Measurements from ENCODE around the gene CCDC8.
"Not testable (repeated sequence)": the region's sequence is repeated elsewhere in the genome, so short reads cannot be mapped to it uniquely, and the experiment has no call there.

DNA sequence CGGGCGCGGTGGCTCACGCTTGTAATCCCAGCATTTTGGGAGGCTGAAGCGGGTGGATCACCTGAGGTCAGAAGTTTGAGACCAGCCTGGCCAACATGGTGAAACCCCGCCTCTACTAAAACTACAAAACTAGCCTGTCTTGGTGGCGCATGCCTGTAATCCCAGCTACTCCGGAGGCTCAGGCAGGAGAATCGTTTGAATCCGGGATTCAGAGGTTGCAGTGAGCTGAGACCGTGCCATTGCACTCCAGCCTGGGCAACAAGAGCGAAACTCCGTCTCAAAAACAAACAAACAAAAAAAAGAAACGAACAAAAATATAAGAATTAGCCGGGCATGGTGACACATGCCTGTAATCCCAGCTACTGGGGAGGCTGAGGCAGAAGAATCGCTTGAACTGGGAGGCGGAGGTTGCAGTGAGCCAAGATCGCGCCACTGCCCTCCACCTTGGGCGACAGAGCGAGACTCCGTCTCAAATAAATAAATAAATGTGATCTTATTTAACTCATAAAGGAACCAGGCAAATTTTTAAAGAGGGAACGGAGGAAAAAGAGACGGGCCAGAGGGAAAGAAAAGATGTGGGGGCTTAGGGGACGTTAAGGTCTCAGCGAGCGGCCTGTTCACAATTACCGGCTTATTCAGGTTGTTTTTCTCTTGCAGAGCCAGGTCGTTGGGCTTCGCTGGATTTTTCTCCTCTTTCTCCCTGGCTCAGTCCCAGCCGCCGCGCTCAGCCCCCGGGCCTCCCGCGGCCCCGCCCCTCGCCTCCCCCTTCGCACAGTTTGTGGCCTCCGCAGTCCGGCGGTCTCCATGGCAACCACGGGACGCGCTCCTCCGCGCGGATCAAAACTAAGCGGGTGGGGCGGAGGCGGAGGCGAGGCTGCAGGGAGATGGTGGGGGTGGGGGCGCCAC is 2.7 kb upstream of the CCDC8 start:
- TF ChIP-seq, protein P1, sequence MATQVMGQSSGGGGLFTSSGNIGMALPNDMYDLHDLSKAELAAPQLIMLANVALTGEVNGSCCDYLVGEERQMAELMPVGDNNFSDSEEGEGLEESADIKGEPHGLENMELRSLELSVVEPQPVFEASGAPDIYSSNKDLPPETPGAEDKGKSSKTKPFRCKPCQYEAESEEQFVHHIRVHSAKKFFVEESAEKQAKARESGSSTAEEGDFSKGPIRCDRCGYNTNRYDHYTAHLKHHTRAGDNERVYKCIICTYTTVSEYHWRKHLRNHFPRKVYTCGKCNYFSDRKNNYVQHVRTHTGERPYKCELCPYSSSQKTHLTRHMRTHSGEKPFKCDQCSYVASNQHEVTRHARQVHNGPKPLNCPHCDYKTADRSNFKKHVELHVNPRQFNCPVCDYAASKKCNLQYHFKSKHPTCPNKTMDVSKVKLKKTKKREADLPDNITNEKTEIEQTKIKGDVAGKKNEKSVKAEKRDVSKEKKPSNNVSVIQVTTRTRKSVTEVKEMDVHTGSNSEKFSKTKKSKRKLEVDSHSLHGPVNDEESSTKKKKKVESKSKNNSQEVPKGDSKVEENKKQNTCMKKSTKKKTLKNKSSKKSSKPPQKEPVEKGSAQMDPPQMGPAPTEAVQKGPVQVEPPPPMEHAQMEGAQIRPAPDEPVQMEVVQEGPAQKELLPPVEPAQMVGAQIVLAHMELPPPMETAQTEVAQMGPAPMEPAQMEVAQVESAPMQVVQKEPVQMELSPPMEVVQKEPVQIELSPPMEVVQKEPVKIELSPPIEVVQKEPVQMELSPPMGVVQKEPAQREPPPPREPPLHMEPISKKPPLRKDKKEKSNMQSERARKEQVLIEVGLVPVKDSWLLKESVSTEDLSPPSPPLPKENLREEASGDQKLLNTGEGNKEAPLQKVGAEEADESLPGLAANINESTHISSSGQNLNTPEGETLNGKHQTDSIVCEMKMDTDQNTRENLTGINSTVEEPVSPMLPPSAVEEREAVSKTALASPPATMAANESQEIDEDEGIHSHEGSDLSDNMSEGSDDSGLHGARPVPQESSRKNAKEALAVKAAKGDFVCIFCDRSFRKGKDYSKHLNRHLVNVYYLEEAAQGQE (IDR thresholded peaks at IDR 0.05) = not testable (repeated sequence)
- TF ChIP-seq, protein P2, sequence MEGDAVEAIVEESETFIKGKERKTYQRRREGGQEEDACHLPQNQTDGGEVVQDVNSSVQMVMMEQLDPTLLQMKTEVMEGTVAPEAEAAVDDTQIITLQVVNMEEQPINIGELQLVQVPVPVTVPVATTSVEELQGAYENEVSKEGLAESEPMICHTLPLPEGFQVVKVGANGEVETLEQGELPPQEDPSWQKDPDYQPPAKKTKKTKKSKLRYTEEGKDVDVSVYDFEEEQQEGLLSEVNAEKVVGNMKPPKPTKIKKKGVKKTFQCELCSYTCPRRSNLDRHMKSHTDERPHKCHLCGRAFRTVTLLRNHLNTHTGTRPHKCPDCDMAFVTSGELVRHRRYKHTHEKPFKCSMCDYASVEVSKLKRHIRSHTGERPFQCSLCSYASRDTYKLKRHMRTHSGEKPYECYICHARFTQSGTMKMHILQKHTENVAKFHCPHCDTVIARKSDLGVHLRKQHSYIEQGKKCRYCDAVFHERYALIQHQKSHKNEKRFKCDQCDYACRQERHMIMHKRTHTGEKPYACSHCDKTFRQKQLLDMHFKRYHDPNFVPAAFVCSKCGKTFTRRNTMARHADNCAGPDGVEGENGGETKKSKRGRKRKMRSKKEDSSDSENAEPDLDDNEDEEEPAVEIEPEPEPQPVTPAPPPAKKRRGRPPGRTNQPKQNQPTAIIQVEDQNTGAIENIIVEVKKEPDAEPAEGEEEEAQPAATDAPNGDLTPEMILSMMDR (IDR thresholded peaks at IDR 0.05) = not testable (repeated sequence)
- not testable (repeated sequence) for TF ChIP-seq POLR2A (IDR thresholded peaks at IDR 0.05; ENCODE audit: low read length); RNF2 (IDR thresholded peaks at IDR 0.05; ENCODE audit: borderline replicate concordance, low read depth); SREBF2 (IDR thresholded peaks at IDR 0.05); RFX5 (IDR thresholded peaks at IDR 0.05); CEBPB (IDR thresholded peaks at IDR 0.05); JUN (IDR thresholded peaks at IDR 0.05); RCOR1 (IDR thresholded peaks at IDR 0.05; ENCODE audit: low read depth, low read length); CHD2 (IDR thresholded peaks at IDR 0.05; ENCODE audit: low read length, partially characterized antibody)
- TF ChIP-seq, protein P3, sequence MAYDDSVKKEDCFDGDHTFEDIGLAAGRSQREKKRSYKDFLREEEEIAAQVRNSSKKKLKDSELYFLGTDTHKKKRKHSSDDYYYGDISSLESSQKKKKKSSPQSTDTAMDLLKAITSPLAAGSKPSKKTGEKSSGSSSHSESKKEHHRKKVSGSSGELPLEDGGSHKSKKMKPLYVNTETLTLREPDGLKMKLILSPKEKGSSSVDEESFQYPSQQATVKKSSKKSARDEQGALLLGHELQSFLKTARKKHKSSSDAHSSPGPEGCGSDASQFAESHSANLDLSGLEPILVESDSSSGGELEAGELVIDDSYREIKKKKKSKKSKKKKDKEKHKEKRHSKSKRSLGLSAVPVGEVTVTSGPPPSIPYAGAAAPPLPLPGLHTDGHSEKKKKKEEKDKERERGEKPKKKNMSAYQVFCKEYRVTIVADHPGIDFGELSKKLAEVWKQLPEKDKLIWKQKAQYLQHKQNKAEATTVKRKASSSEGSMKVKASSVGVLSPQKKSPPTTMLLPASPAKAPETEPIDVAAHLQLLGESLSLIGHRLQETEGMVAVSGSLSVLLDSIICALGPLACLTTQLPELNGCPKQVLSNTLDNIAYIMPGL (CRISPR knock-in tag; IDR thresholded peaks at IDR 0.05; ENCODE audit: borderline replicate concordance) = not testable (repeated sequence)
- TF ChIP-seq, protein P4, sequence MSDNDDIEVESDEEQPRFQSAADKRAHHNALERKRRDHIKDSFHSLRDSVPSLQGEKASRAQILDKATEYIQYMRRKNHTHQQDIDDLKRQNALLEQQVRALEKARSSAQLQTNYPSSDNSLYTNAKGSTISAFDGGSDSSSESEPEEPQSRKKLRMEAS (IDR thresholded peaks at IDR 0.05) = not testable (repeated sequence)

Data from A549 (cell line).